H1 (cell line): ENCODE data around the gene ADAMTS17. TPM values are rescaled to one million over a fixed set of nuclear protein-coding genes. Genes with fewer than 3 reads are reported as not detected.

Experiments used
- CTCF ChIA-PET: fragments of 300-600 bp; sonication (Branson Sonifier 250); formaldehyde crosslinking; loops from one replicate; lab custom pipeline; 2021; ENCODE audit not compliant: partially characterized antibody; lab: Charles Lee
- POLR2A ChIA-PET: fragments of 300-600 bp; sonication (Branson Sonifier 250); formaldehyde crosslinking; loops from one replicate; lab custom pipeline; 2021; ENCODE audit warnings: inconsistent platforms; ENCODE audit not compliant: partially characterized antibody; lab: Charles Lee
- DNase-seq, 2 experiments: peaks; one replicate each; pipeline versions ENCODE4 v3.0.0 to v3.0.0-alpha.2; 2010 to 2022; ENCODE audit warnings: low spot score in 2 of 2, low read depth in 1 of 2, mixed read lengths in 1 of 2
- FAIRE-seq: peaks from 2 replicates; lab custom pipeline; 2011; peaks lifted over from hg19 to GRCh38; lab: Jason Lieb, UNC
- H2AFZ ChIP-seq: 2 replicates; pipeline ENCODE4 v1.8.1; 2012; ENCODE audit warnings: low read length, inconsistent platforms
- H2AK5ac ChIP-seq: 2 replicates; pipeline ENCODE4 v1.6.1; 2013; ENCODE audit warnings: low read depth, low read length
- H2BK120ac ChIP-seq: replicated peaks from 2 replicates; pipeline ENCODE3; 2013; ENCODE audit warnings: low read depth, low read length, inconsistent platforms
- H2BK12ac ChIP-seq: 2 replicates; pipeline ENCODE4 v1.6.1; 2013; ENCODE audit warnings: low read depth, low read length
- H2BK15ac ChIP-seq: 2 replicates; pipeline ENCODE4 v1.6.1; 2013; ENCODE audit warnings: low read length
- H2BK20ac ChIP-seq: 2 replicates; pipeline ENCODE4 v1.6.1; 2013; ENCODE audit warnings: low read length
- H2BK5ac ChIP-seq: 2 replicates; pipeline ENCODE4 v1.6.1; 2013; ENCODE audit warnings: low read depth, low read length
- H3K14ac ChIP-seq: 2 replicates; pipeline ENCODE4 v1.6.1; 2013; ENCODE audit warnings: inconsistent platforms; ENCODE audit not compliant: insufficient read length
- H3K18ac ChIP-seq: 2 replicates; pipeline ENCODE4 v1.6.1; 2013; ENCODE audit warnings: low read length; ENCODE audit errors: extremely low read depth
- H3K23ac ChIP-seq: 2 replicates; pipeline ENCODE4 v1.6.1; 2013; ENCODE audit warnings: inconsistent platforms; ENCODE audit not compliant: insufficient read length
- H3K23me2 ChIP-seq: 2 replicates; pipeline ENCODE4 v1.6.1; 2013; ENCODE audit warnings: low read depth, low read length
- H3K27ac ChIP-seq: 2 replicates; pipeline ENCODE4 v1.6.1; 2011; ENCODE audit warnings: low read depth, low read length, inconsistent platforms
- H3K27me3 ChIP-seq, 4 experiments: replicated peaks in 1 of 4; 1 replicate in 1 of 4; 2 replicates in 3 of 4; pipeline versions ENCODE4 v1.6.1 to v1.8.1; 2011 to 2013; ENCODE audit warnings: low read length in 3 of 4, mild to moderate bottlenecking in 3 of 4, inconsistent platforms in 2 of 4, mixed read lengths in 2 of 4, moderate library complexity in 1 of 4; ENCODE audit not compliant: control insufficient read depth in 3 of 4, insufficient read depth in 3 of 4; ENCODE audit errors: extremely low read depth in 1 of 4
- H3K36me3 ChIP-seq, 4 experiments: 2 replicates each; pipeline versions ENCODE4 v1.6.1 to v1.8.1; 2011 to 2013; ENCODE audit warnings: mild to moderate bottlenecking in 4 of 4, low read length in 3 of 4, moderate library complexity in 2 of 4, control low read depth in 1 of 4, inconsistent platforms in 1 of 4; ENCODE audit not compliant: insufficient read depth in 4 of 4, control insufficient read depth in 2 of 4
- H3K4ac ChIP-seq: replicated peaks from 2 replicates; pipeline ENCODE3; 2013; ENCODE audit warnings: low read length, low read depth, mixed read lengths, inconsistent platforms; ENCODE audit not compliant: insufficient read length
- H3K4me1 ChIP-seq, 4 experiments: replicated peaks in 1 of 4; 1 replicate in 1 of 4; 2 replicates in 3 of 4; pipeline versions ENCODE4 v1.6.1 to v1.8.1; 2011 to 2013; ENCODE audit warnings: low read length in 3 of 4, inconsistent platforms in 2 of 4, mixed read lengths in 1 of 4; ENCODE audit not compliant: insufficient read depth in 4 of 4, control insufficient read depth in 3 of 4
- H3K4me2 ChIP-seq, 2 experiments: 2 replicates each; pipeline versions ENCODE4 v1.6.1 to v1.8.1; 2011 to 2013; ENCODE audit warnings: low read depth in 2 of 2, low read length in 2 of 2, control low read depth in 1 of 2, inconsistent platforms in 1 of 2, mild to moderate bottlenecking in 1 of 2; ENCODE audit not compliant: insufficient read depth in 1 of 2
- H3K4me3 ChIP-seq, 4 experiments: fragments of 200-600, 300-600 bp in 1 of 4; sonication (generic), shearing (Covaris generic), sonication (Bioruptor Twin) in 1 of 4; 2 replicates each; pipeline versions ENCODE4 v1.5.1 to v1.8.1; 2011 to 2016; ENCODE audit warnings: low read length in 4 of 4, low read depth in 3 of 4, control low read depth in 2 of 4, inconsistent platforms in 2 of 4, mild to moderate bottlenecking in 2 of 4, mixed read lengths in 1 of 4, moderate library complexity in 1 of 4; ENCODE audit not compliant: insufficient read depth in 2 of 4; ENCODE audit errors: extremely low read depth in 1 of 4
- H3K56ac ChIP-seq: replicated peaks from 2 replicates; pipeline ENCODE3; 2013; ENCODE audit warnings: low read depth, mild to moderate bottlenecking, mixed read lengths, low read length, inconsistent platforms; ENCODE audit not compliant: insufficient read length
- H3K79me1 ChIP-seq: 2 replicates; pipeline ENCODE4 v1.6.1; 2013; ENCODE audit warnings: low read depth, low read length, control low read depth
- H3K79me2 ChIP-seq, 2 experiments: 2 replicates each; pipeline versions ENCODE4 v1.6.1 to v1.8.1; 2012 to 2013; ENCODE audit warnings: low read length in 2 of 2, mild to moderate bottlenecking in 2 of 2, inconsistent platforms in 1 of 2; ENCODE audit not compliant: insufficient read depth in 2 of 2, control insufficient read depth in 1 of 2
- H3K9ac ChIP-seq, 4 experiments: replicated peaks in 1 of 4; 1 replicate in 1 of 4; 2 replicates in 3 of 4; pipeline versions ENCODE4 v1.6.1 to v1.8.1; 2011 to 2013; ENCODE audit warnings: low read depth in 3 of 4, low read length in 3 of 4, control low read depth in 2 of 4, mild to moderate bottlenecking in 2 of 4, moderate library complexity in 2 of 4, inconsistent platforms in 1 of 4; ENCODE audit errors: extremely low read depth in 1 of 4
- H3K9me3 ChIP-seq, 2 experiments: 2 replicates each; pipeline versions ENCODE4 v1.6.1 to v1.8.1; 2012 to 2013; ENCODE audit warnings: mild to moderate bottlenecking in 2 of 2, moderate library complexity in 2 of 2, control low read depth in 1 of 2, inconsistent platforms in 1 of 2, low read depth in 1 of 2, low read length in 1 of 2, mixed read lengths in 1 of 2; ENCODE audit not compliant: insufficient read depth in 2 of 2
- H4K20me1 ChIP-seq, 2 experiments: replicated peaks in 1 of 2; 2 replicates each; pipeline versions ENCODE3 to v1.8.1; 2011 to 2013; ENCODE audit warnings: inconsistent platforms in 2 of 2, low read length in 2 of 2, mild to moderate bottlenecking in 1 of 2; ENCODE audit not compliant: insufficient read depth in 2 of 2, control insufficient read depth in 1 of 2
- H4K5ac ChIP-seq: 2 replicates; pipeline ENCODE4 v1.6.1; 2013; ENCODE audit warnings: low read length, low read depth, mixed read lengths, inconsistent platforms; ENCODE audit not compliant: insufficient read length
- H4K8ac ChIP-seq: 2 replicates; pipeline ENCODE4 v1.8.0; 2013; ENCODE audit warnings: mild to moderate bottlenecking, moderate library complexity, low read length, inconsistent platforms; ENCODE audit not compliant: insufficient read depth; ENCODE audit errors: extremely low read depth
- H4K91ac ChIP-seq: replicated peaks from 2 replicates; pipeline ENCODE3; 2013; ENCODE audit warnings: low read length, mixed read lengths, inconsistent platforms; ENCODE audit not compliant: insufficient read length
- BACH1 ChIP-seq: IDR thresholded peaks from 2 replicates; pipeline ENCODE4 v1.6.1; 2012; ENCODE audit warnings: low read length, improper control_type of control experiment
- BCL11A ChIP-seq, 2 experiments: IDR thresholded peaks; one replicate each; pipeline ENCODE4 v1.6.1; 2011; ENCODE audit warnings: low read depth in 2 of 2, low read length in 2 of 2, mild to moderate bottlenecking in 2 of 2
- BRCA1 ChIP-seq: IDR thresholded peaks from 2 replicates; pipeline ENCODE4 v1.6.1; 2012; ENCODE audit warnings: low read depth, low read length, improper control_type of control experiment
- E2F6 ChIP-seq: IDR thresholded peaks from 2 replicates; pipeline ENCODE4 v1.6.1; 2012; ENCODE audit warnings: inconsistent platforms
- HDAC2 ChIP-seq, 2 experiments: fragments of 300-600 bp in 1 of 2; sonication (generic) in 1 of 2; IDR thresholded peaks; 2 replicates each; pipeline ENCODE4 v1.6.1; 2011 to 2012; ENCODE audit warnings: low read depth in 2 of 2, low read length in 2 of 2, mild to moderate bottlenecking in 2 of 2, moderate library complexity in 2 of 2, borderline replicate concordance in 1 of 2, inconsistent platforms in 1 of 2
- KDM5A ChIP-seq: fragments of 200-600 bp; IDR thresholded peaks from 2 replicates; pipeline ENCODE4 v1.7.1; 2012; ENCODE audit warnings: mild to moderate bottlenecking, low read length, inconsistent platforms, mixed read lengths
- PHF8 ChIP-seq: fragments of 200-600 bp; sonication (generic); conservative IDR thresholded peaks from 2 replicates; pipeline ENCODE4 v1.7.1; 2012; ENCODE audit warnings: low read depth, mild to moderate bottlenecking, inconsistent platforms, low read length, moderate library complexity
- RXRA ChIP-seq: IDR thresholded peaks from 2 replicates; pipeline ENCODE4 v1.6.1; 2011; ENCODE audit warnings: low read depth, mild to moderate bottlenecking, low read length, moderate library complexity; ENCODE audit not compliant: insufficient read depth
- SRF ChIP-seq: IDR thresholded peaks from 2 replicates; pipeline ENCODE4 v1.6.1; 2011; ENCODE audit warnings: mild to moderate bottlenecking, low read depth, low read length, moderate library complexity
- USF2 ChIP-seq: IDR thresholded peaks from 2 replicates; pipeline ENCODE4 v1.6.1; 2011; ENCODE audit warnings: low read length, improper control_type of control experiment
- WGBS, 2 experiments: shearing (Covaris generic) in 1 of 2; methylation state at CpG; one replicate each; pipeline versions ENCODE4 v1.1.6 to v1.1.7; 2013 to 2015; ENCODE audit warnings: low lambda C conversion rate in 2 of 2, mixed read lengths in 2 of 2, inconsistent platforms in 1 of 2, low coverage in 1 of 2, missing lambda C conversion rate in 1 of 2; ENCODE audit not compliant: insufficient replicate concordance in 2 of 2, insufficient coverage in 1 of 2, insufficient read length in 1 of 2; ENCODE audit errors: extremely low coverage in 1 of 2, missing lambda C conversion rate in 1 of 2; 5-methylcytosine and 5-hydroxymethylcytosine counted together
- polyA plus RNA-seq, 7 experiments: library from polyadenylated mRNA; depleted of rRNA in 3 of 7; stranded (reverse) in 5 of 7; unstranded in 2 of 7; fragments of >200 nt in 5 of 7; fragments of 200-250 nt in 2 of 7; gene quantifications; 1 replicate in 5 of 7; 2 replicates in 1 of 7; 4 replicates in 1 of 7; pipeline versions ENCODE4 v1.2.1 to v1.2.3, GENCODE V29; 2011 to 2013; ENCODE audit warnings: missing spikeins in 2 of 7, mixed read lengths in 2 of 7
- total RNA-seq: library from RNA; stranded (reverse); fragmentation: NEBNext Ultra II Directional; extraction: Animal tissue kit (Norgen Biotek cat#: 25700); gene quantifications from 2 replicates; pipeline ENCODE4 v1.2.1, GENCODE V29; 2021

The ADAMTS17 gene
- total and polyA plus RNA-seq, 2 of the 8 experiments (the other 6 are each of a cell fraction or from before 2014, with no cell fraction given), result 0.51 to 1.7 TPM

GRCh38 chr15:100252779-100253417, 88.9 kb downstream of the ADAMTS17 start:
- Histone ChIP-seq H3K4me1 (no peaks in the 10 kb centered on the region), H2BK120ac (no peak overlapping the region), H3K27ac (no peak overlapping the region), H3K23me2 (no peaks in the 10 kb centered on the region), H4K91ac (no peak overlapping the region), H3K27me3 (no peaks in the 10 kb centered on the region), H2BK5ac (no peak overlapping the region), H2AFZ (no peak overlapping the region), H3K56ac (no peak overlapping the region), H2BK20ac (no peak overlapping the region), H4K5ac (no peak overlapping the region), H2BK12ac (no peak overlapping the region), H2AK5ac (no peak overlapping the region), H3K4me3 (no peak overlapping the region), H3K14ac (no peak overlapping the region), H3K23ac (no peak overlapping the region), H3K18ac (no peak overlapping the region), H3K9ac (no peak overlapping the region), H4K8ac (no peak overlapping the region), H4K20me1 (no peaks in the 10 kb centered on the region), H2BK15ac (no peak overlapping the region), H3K79me1 (no peaks in the 10 kb centered on the region), H3K36me3 (no peaks in the 10 kb centered on the region), H3K79me2 (no peaks in the 10 kb centered on the region), H3K9me3 (no peaks in the 10 kb centered on the region; a peak in 2 of 4 replicates), H3K4me2 (no peak overlapping the region), H3K4ac (no peak overlapping the region)
- no peak for FAIRE-seq
- peak in 1 of 2 experiments; percentile 20 for DNase-seq
- 82 to 90% methylated on average over 2 to 9 of the region's 9 CpGs for WGBS, 2 experiments
- POLR2A ChIA-PET, result no interaction called here
- CTCF ChIA-PET, result interaction anchor here (0.9 to 1.5 kb wide), 4 partner anchors 86 to 299 kb away, joined by 3 to 4 read pairs (median 3); no protein-coding TSS in a partner anchor
- TF ChIP-seq KDM5A (no peak), RXRA (no peak), PHF8 (no peak), BCL11A (IDR thresholded peaks at IDR 0.05; ENCODE audit: low read depth in 2 of 2, low read length in 2 of 2) (no peak), E2F6 (no peak), BACH1 (no peak), HDAC2 (IDR thresholded peaks at IDR 0.05; ENCODE audit: borderline replicate concordance in 1 of 2, low read depth in 2 of 2, low read length in 2 of 2) (no peak), USF2 (no peak), SRF (no peak), BRCA1 (no peak)
